Ammon's horn (tissue), 1 donor: ENCODE data around the gene PTPRG.

Experiments
- DNase-seq: peaks from one replicate; pipeline ENCODE4 v3.0.0-alpha.2; 2016; ENCODE audit warnings: low spot score

Gene PTPRG

DNA sequence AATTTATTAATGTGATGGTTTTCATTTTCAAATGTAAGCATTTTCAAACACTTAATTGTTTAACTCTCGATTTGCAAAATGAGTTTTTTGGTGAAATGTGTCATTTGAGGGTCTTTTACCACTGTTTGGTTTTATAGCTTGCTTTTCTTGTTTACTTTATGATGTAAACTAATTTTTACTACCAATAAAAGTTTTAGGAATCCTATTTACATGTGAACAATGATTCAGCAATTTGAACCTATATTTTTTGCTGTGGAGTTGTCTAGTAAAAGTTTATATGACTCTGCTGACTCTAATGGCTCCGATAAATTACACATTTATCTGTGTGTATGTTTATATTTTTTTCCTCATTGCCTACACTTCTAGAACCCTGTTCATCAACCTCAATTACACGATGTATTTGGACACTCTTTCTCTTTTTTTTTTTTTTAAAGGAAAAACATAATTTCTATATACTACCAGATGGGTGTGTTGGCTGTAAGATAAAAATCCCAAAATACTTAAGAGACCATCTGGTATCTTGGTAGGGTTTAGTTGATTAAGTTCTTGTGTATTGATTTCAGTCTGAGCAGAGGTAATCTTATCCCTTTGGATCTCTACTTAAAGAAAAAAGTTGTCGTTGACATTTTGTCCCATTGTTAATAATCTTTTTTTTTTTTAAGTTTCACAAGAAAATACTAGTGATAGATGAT lies 89.5 kb downstream of the PTPRG start:
- DNase-seq, result no peak

DNA sequence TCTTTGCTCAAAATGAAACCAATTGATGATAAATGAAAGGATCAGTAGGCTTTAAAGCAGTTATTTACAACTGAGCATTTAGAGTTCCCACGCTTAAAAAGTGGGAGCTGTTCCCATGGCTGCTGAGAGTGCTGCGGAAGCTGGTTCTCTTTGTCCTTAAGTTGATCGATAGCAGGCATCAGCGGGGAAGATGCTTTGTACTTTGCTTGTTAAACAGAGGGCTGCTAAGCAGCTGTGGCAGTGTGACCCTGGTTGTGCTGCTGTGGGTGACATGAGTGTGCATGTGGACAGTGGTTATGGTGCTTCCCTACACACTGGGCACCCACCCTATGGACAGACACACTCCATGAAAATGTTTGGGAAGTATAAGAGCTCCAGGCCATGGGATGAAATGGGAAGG lies 96.3 kb downstream of the PTPRG start:
- DNase-seq, result no peak

DNA sequence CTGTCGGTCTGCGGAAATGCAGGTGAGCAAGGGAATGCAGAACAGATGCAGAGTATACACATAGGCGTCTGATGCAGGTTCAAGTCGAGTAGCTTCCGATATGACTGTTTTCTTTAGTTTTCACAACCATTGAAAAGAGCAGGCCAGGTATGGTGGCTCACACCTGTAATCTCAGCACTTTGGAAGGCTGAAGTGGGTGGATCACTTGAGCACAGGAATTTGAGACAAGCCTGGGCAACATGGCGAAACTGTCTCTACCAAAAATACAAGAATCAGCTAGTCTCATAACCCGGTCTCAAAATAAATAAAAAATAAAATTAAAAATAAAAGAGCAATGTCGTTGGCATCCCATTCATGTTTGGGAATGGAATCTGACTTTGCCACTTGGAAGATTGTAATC lies 101.5 kb downstream of the PTPRG start:
- no peak for DNase-seq

GRCh38 chr3:61663356-61664104 lies 102.2 kb downstream of the PTPRG start:
- no peak for DNase-seq

DNA sequence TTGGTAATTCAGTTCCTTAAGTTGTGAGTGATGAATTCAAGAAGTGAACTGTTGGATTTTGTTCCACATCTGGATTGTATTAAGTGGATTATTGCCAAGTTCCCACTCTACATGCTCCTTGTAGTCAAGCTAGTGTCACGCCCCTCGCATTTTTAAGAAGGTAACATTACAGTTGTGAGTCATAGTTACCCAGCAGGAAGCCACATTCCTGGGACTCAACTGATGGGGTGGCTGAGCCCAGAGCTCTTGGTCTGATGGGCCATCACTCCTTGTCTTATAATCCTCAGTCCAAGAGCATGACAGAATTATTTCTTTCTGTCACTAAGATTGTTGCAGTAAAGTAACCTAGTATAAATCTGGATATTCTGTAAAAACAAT lies 102.7 kb downstream of the PTPRG start:
- DNase-seq, result no peak

DNA sequence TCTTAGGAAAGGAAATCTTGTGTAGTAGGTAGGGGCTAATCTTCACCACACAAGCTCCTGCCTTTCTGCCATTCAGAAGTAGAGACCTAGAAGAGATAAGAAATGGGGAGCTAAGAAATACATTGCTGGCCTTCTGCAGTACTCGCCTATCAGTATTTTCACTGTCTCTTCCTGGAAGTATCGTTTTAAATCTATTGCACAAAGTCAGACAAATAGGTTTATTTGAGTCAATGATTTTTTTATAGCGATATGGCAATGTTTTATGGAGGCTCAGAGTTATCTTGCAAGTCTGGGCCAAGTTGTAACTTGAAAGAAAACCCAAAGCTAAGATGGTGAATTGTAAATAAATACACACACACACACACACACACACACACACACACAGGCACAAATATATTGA lies 103.8 kb downstream of the PTPRG start:
- DNase-seq, result no peak

GRCh38 chr3:61665987-61666386 lies 104.6 kb downstream of the PTPRG start:
- no peak for DNase-seq

GRCh38 chr3:61666615-61667330 lies 105.4 kb downstream of the PTPRG start:
- no peak for DNase-seq

- no peak for DNase-seq
Measured at GRCh38 chr3:61667383-61667782, 106.0 kb downstream of the PTPRG start.

GRCh38 chr3:61667814-61668213 lies 106.4 kb downstream of the PTPRG start:
- DNase-seq, result no peak

DNA sequence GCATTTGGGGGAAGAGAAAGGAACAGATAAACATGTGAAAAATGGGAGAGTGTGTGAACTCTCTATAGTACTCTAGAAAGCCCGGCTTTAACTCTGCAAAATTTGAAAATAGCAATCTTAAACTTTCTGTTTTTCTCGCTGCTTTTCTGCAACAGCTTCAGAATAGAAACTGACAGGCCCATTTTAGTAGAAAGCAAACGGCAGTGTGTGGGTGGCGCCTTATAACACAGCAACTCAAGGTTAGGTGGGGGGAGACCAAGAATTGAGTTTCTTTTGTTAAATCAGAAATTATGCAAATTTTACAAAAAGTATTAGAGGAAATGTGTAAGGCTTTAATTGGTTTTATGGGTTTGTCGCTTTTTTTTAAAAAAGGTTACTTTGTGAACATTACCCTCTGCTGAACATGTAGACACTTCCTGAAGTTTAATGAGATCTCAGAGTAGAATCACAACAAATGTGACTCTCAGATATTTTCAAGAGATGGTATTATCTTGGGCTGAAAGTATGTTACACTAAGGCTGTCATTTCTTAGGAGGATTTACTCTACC lies 107.0 kb downstream of the PTPRG start:
- no peak for DNase-seq

DNA sequence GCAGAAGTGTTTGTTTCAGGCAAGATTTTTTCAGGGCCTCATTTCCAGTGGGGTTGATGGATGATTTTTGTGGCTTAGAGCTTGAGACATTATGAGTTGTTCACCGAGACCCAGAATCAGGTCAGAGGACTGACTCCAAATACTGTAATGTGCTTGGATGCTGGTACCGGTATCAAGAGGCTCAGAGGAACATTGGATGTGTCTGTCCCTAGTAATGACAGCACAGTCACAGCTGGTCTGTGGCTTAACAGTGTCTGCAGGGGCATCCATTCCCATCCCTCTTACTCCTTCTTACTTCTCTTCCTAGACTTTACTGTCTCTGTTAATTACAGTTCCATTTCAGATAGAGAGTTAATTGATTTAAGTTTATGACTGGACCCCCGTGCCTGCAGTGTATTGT lies 107.8 kb downstream of the PTPRG start:
- no peak for DNase-seq

- no peak for DNase-seq
Measured at GRCh38 chr3:61669668-61670299, 108.4 kb downstream of the PTPRG start.

DNA sequence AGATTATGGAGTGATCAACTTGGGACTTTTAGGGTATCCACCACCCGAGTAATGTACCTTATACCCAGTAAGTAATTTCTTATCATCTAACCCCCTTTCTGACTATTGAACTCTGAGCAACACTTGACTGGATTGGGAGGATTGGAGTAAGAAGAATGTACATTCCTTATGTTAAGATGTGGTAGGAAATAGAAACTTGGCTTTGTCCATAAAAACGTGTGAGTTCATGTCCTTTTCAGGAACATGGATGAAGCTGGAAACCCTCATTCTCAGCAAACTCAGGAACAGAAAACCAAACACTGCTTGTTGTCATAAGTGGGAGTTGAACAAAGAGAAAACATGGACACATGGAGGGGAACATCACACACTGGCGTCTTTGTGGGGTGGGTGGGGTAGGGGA lies 112.3 kb downstream of the PTPRG start:
- no peak for DNase-seq

GRCh38 chr3:61674596-61674995 lies 113.2 kb downstream of the PTPRG start:
- no peak for DNase-seq

GRCh38 chr3:61679026-61679425 lies 117.7 kb downstream of the PTPRG start:
- DNase-seq, result no peak

DNA sequence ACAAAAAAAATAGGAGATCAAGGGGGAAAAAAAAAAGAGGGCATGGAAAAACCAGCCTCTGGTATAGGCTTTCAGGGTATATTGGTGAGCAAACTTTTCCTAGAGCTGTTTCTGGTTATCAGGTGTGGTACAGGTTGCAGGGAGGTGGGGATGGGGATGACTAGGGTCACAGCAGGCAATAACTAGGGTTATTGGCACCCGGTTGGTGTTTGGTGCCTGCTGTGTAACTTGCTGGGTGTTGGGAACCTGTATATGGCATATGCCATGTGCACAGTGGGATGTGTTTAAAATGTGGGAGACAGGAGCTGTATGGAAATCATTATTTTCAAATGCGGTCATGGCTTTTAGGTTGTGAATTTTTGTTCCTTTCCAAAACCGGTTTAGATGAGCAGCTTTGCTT lies 119.2 kb downstream of the PTPRG start:
- DNase-seq, result no peak

- no peak for DNase-seq
Measured at GRCh38 chr3:61681636-61682035, 120.3 kb downstream of the PTPRG start.

- DNase-seq, result no peak
Measured at GRCh38 chr3:61682671-61683548, 121.5 kb downstream of the PTPRG start.

DNA sequence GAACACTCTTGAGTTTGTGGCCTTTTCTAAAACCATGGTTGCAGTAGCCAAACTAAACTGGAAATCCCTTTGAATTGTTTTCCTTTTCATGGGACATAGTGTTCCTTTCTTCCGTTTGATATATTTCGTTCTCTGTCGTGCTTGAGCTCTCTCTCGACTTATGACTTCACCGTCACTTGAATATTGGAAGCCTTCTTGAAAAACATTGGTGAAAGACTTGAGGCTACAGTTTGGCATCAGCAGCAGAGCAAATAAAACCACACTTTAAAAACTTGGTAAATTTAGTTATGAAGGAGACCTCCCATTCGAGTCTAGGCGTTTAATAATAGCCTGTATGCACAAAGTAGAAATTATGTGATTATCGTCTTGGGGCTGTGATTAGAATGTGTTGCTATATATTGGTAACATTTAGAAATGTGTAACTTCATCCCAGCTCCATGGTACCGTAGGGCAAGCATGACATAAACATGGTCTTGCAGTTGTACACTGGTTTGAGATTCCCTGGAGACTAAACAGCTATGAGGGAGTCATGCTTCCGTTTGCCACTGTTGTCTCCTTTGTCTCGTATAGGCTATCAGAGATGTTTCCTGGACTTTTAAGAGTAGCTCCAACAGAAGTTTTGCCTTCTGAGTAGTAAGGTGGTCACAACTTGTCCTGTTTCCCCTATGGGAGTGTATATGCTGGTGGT lies 122.3 kb downstream of the PTPRG start:
- no peak for DNase-seq

DNA sequence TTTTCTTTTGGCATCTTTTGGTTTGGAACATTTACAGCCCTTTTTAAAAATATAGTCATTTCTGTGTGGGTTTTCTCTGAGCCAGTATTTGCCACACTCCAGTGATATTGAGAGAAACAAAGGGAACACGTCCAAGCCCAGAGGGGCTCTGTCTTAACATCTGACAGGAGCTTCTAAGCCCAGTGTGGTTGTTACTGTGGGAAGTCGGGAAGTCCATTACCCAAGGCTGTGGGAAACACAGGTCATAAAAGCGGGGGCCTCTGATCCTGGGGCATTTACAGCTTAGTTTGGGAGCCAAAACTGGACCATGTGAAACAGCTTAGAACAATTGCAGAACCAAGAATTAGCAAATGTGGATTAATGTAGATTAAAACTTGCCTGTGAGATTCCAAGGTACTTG lies 123.0 kb downstream of the PTPRG start:
- no peak for DNase-seq
